Measurements from ENCODE around the gene C11orf42.

Gene C11orf42

DNA sequence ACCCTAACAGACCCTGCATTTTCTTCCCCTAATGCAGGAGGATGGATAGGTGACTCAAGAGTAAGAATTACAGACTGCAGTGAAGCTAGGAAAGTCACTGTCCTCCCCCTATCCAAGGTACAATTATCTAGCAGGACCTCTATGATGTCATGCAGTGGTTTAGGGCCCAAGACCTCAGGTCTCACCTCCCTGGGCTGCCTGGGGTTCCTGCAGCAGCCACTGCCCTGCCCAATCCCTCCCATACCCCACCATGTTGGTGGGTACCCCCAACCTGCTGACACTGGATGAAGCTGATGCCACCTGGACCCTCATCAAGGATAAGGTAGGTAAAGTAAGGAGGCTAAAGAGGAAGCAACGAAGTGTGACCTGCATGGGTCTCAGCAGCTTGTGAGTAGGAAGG is at the start of gene C11orf42:
C11orf42 (plus strand) TSS at position 192 of the 400 bp plus-strand sequence; CDS start at position 251, 59 bp downstream.
- no peak for DNase-seq (ENCODE audit: low spot score)

DNA sequence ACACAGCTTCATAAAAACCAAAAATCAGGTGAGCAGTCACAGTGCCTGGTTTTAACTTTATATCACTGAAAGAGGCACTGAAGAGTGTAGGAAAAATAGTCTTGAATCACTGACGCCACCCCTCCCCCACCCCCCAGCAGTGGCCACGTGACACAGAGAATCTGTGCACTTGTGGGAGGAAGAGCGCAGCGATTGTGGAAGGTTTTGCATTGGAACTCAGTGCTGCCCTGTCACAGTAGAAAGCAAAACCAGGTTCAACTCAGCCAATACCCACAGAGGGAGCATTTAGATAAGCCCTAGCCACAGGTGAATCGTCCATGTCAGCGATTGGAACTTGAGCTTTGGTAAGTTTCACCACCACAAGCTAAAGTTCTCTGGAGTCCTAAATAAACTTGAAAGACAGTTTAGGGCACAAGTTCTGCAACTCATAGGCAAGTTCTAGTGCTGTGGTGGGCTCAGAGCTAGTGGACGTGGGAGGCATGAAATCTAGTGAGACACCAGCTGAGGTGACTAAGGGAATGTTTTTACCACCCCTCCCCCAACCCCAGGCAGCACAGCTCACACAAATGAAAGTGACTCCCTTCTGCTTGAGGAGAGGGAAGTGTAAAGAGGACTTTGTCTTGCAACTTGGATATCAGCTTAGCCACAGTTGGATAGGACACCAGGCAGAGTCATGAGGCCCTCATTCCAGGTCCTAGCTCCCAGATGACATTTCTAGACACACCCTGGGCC is 48.6 kb upstream of the C11orf42 start:
- DNase-seq (ENCODE audit: low spot score): no peak

GRCh38 chr11:6170226-6170625 is 35.1 kb upstream of the C11orf42 start, which contains the start of gene OR52B2:
TSS of gene OR52B2 (minus strand) at chr11:6170326. CDS start at chr11:6170326, 0 bp downstream.
- no peak for DNase-seq (ENCODE audit: low spot score)

DNA sequence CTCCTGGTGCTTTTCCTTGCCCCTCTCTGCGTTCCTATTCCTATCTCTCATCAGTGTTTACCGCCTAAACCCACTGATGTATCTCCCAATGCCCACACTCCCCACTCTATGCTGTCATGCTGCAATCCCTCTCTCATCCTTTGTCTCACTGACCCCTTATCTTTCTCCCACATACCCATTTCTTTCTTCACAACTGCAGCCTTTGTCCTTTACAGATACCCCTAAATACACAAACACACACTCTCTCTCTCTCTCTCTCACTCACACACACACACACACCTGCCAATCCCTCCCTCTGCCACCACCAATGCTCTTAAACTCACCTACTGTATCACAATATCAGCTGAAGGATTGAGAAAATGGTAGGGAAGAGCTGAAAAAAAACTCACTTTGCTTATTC is 29.9 kb upstream of the C11orf42 start:
- DNase-seq (ENCODE audit: low spot score): no peak

- DNase-seq (ENCODE audit: low spot score): no peak
Measured at GRCh38 chr11:6191742-6192141, 13.6 kb upstream of the C11orf42 start.

- no peak for DNase-seq (ENCODE audit: low spot score)
Measured at GRCh38 chr11:6194065-6194581, 11.2 kb upstream of the C11orf42 start.

GRCh38 chr11:6196396-6196795 is 9.0 kb upstream of the C11orf42 start:
- DNase-seq (ENCODE audit: low spot score): no peak

- no peak for DNase-seq (ENCODE audit: low spot score)
Measured at GRCh38 chr11:6197466-6198200, 7.7 kb upstream of the C11orf42 start.

- DNase-seq (ENCODE audit: low spot score): no peak
Measured at GRCh38 chr11:6199174-6199810, 6.1 kb upstream of the C11orf42 start, which contains the start of gene OR52W1. TSS of gene OR52W1 (plus strand) at chr11:6199224. CDS start at chr11:6199224, 0 bp downstream.

DNA sequence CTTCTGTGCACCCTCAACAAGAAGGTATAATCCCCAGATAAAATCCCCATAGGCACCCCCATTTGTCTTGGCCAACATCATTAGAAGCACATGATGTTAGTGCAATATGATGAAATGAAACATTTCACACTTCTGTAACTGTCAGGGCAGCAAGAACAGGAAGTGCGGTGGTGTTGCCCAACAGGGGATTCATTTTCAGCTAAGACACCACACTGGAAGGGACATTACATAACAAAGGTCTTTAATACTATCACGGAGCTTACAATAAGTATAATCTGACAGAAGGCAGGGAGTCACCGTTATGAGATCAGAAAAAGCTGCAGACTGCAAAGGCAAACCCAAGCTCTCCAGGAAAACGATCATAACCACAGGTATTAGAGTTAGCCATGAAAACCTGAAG is 4.4 kb upstream of the C11orf42 start:
- peak; percentile 56 for DNase-seq (ENCODE audit: low spot score)

- DNase-seq (ENCODE audit: low spot score): no peak
Measured at GRCh38 chr11:6201481-6201880, 3.9 kb upstream of the C11orf42 start.

- DNase-seq (ENCODE audit: low spot score): no peak
Measured at GRCh38 chr11:6202041-6202440, 3.3 kb upstream of the C11orf42 start.

- no peak for DNase-seq (ENCODE audit: low spot score)
Measured at GRCh38 chr11:6203327-6203726, 2.0 kb upstream of the C11orf42 start.

DNA sequence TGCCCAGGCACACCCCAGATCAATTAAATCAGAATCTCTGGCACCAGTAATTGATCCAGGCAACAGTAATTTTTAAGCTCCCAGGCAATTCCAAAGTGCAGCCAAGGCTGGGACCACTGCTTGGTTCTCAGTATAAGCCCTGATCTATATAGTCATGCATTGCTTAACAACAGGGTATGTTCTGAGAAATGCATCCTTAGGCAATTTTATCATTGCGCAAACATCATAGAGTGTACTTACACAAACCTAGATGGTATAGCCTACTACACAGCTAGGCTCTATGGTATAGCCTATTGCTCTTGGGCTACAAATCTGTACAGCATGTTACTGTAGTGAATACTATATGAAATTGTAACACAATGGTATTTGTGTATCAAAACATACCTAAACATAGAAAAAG is 651 bp upstream of the C11orf42 start:
- DNase-seq (ENCODE audit: low spot score): no peak

DNA sequence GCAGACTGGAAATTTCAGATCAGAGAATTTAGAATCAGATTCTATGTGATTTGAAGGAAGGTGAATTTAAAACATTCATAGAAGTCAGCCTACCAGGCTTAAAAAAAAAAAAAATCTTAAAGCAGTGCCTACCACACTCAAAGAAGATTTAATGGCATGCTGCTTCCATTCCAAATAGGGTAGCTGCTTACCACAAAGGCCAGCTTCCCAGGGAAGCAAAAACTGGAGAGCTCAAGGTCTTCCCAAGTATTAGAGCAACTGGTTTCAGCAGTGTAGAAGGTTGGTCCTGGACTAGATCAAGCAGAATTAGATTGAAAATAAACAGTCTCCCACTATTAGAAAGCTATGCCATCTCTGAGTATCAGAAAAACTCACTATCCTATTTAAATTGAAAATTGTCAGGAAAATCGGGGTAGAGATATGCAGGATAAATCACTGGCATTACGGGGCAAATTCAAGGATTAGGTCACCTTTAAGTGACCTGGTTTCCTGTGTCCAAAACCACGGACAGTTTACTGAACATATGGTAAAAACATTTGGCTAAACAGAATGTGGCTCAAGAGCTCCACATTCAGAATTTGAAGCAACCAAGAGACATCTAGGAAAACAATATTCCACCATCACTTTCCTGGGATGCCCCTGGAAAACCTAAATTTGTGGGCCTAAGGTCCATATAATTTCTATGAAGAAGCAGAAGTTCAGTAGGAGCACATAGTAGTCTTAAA is 1.3 kb downstream of the C11orf42 start:
- no peak for DNase-seq (ENCODE audit: low spot score)

DNA sequence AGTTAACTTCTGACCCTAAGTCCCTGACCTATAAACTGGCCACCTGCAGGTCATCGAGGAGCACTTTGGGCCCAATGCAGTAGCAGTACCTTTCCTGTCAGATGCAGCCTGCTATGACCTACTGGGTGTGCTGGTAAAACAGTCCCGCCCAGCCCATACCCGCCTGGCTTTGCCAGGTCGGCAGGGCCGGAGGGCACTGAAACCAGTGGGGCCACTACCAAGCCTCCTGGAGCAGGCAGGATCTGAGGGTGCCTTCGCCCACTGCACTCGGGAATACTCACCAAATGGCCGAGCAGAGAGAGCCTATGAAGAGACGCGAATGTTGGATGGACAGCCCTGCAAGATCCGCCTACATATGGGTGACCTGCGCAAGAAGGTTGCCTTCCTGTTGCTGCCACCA is 4.4 kb downstream of the C11orf42 start:
- DNase-seq (ENCODE audit: low spot score): no peak

DNA sequence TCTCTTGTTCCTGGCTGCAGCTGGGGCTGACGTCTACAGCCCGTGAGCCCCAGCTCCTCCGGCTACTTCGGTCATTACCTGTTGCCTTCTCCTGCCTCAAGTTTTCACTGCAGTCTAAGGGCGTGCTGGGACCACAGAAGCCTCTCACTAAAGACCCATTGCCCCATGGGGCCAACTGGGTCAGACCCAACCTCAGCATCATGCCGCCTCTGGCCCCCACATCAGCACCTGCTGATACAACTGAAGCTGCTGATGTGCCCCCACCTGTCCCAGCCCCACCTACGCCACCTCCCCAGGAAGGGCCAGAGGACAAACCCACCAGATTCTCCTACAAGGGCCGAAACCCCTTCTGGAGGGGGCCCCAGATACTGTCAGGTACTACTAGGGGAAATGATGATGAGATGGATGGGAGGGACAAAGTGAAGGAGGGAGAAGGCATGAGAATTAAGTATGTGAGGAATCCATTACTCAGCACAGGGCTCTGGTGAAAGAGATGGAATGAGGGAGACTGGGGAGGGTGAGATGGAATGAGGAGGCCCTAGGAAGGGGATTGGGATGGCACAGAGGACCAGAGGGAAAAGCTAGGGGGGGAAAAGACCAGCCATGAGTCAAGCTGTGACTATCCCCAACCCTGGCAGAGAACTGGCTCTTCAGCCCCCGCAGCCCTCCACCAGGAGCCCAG is 5.1 kb downstream of the C11orf42 start:
- DNase-seq (ENCODE audit: low spot score): no peak

GRCh38 chr11:6214530-6214929 is 9.2 kb downstream of the C11orf42 start:
- no peak for DNase-seq (ENCODE audit: low spot score)

GRCh38 chr11:6216501-6216900 is 11.1 kb downstream of the C11orf42 start:
- no peak for DNase-seq (ENCODE audit: low spot score)

DNA sequence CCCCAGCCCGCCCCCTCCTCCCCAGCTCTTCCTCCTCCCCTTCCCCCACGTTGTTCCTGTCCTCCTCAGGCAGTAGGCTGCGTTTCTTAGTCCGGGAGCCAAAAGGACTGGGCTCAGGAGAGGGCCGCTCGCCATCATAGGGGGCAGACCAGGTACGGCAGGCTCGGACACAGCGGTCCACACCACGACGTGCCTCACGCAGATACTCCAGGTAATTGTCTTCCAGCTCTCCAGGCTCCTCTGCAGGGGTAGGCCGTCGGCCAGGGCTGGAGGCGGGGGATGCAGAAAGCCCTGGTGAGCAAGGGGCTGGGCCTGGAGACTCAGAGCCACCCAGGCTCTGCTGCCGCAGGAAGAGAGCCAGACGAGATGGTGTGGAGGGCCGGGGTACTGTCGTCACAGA is 12.4 kb downstream of the C11orf42 start:
- DNase-seq (ENCODE audit: low spot score): no peak

GRCh38 chr11:6219359-6219758 is 14.0 kb downstream of the C11orf42 start:
- DNase-seq (ENCODE audit: low spot score): no peak
